Smooth muscle cell (in vitro differentiated cells): ENCODE measurements around the gene TNFRSF25. TPM values are rescaled to one million over a fixed set of nuclear protein-coding genes. Genes with fewer than 3 reads are reported as not detected.

Experiments
- DNase-seq: peaks from one replicate; lab custom pipeline; 2025; ENCODE audit not compliant: unreplicated experiment; lab: John Stamatoyannopoulos, UW
- H2AFZ ChIP-seq: fragments of 200-600 bp; sonication (generic); 2 replicates; pipeline ENCODE4 v1.6.0; 2016; ENCODE audit warnings: antibody characterized with exemption, low read depth, mild to moderate bottlenecking
- H3F3A ChIP-seq: fragments of 200-600 bp; sonication (generic); 2 replicates; pipeline ENCODE4 v1.6.0; 2017; ENCODE audit warnings: antibody characterized with exemption, low read depth
- H3K27ac ChIP-seq: fragments of 200-600 bp; sonication (generic); 2 replicates; pipeline ENCODE4 v1.5.1; 2016; ENCODE audit warnings: low read depth, mild to moderate bottlenecking
- H3K27me3 ChIP-seq: fragments of 200-600 bp; sonication (generic); 2 replicates; pipeline ENCODE4 v1.6.1; 2016; ENCODE audit warnings: low read depth, mild to moderate bottlenecking
- H3K36me3 ChIP-seq: fragments of 200-600 bp; sonication (generic); 2 replicates; pipeline ENCODE4 v1.5.1; 2016; ENCODE audit warnings: low read depth
- H3K4me1 ChIP-seq: fragments of 200-600 bp; sonication (generic); 2 replicates; pipeline ENCODE4 v1.5.1; 2016; ENCODE audit warnings: low read depth
- H3K4me2 ChIP-seq: fragments of 200-600 bp; sonication (generic); 2 replicates; pipeline ENCODE4 v1.6.0; 2016; ENCODE audit warnings: mild to moderate bottlenecking
- H3K4me3 ChIP-seq: fragments of 200-600 bp; sonication (generic); 2 replicates; pipeline ENCODE4 v1.5.1; 2016; ENCODE audit warnings: mild to moderate bottlenecking
- H3K79me2 ChIP-seq: fragments of 200-600 bp; sonication (generic); 2 replicates; pipeline ENCODE4 v1.6.0; 2016; ENCODE audit warnings: low read depth, mild to moderate bottlenecking
- H3K9ac ChIP-seq: fragments of 200-600 bp; sonication (generic); 2 replicates; pipeline ENCODE4 v1.6.0; 2016; ENCODE audit warnings: low read depth
- H3K9me3 ChIP-seq: fragments of 200-600 bp; sonication (generic); replicated peaks from 2 replicates; pipeline ENCODE4 v1.5.1; 2016; ENCODE audit warnings: low read depth
- H4K20me1 ChIP-seq: fragments of 200-600 bp; sonication (generic); 2 replicates; pipeline ENCODE4 v1.6.0; 2016; ENCODE audit warnings: low read depth
- WGBS: methylation state at CpG from one replicate; pipeline ENCODE4 v1.1.7; 2016; ENCODE audit warnings: low lambda C conversion rate; 5-methylcytosine and 5-hydroxymethylcytosine counted together
- polyA plus RNA-seq: library from polyadenylated mRNA; unstranded; fragments of >200 nt; fragmentation: Nextera tagmentation; extraction: Ambion mirVana; gene quantifications from 2 replicates; pipeline ENCODE4 v1.2.1, GENCODE V29; 2016
- total RNA-seq: library from RNA; depleted of rRNA; stranded (reverse); fragments of >200 nt; gene quantifications from 2 replicates; pipeline ENCODE4 v1.2.3, GENCODE V29; 2014
- TF ChIP-seq, protein P1 (sequence below): fragments of 200-600 bp; sonication (generic); IDR thresholded peaks from 2 replicates; pipeline ENCODE4 v1.5.1; 2017; ENCODE audit warnings: borderline replicate concordance, mild to moderate bottlenecking, antibody characterized with exemption; ENCODE audit not compliant: insufficient read depth, poor library complexity, severe bottlenecking

Gene TNFRSF25
- total and polyA plus RNA-seq, 2 experiments from 2014 or later = 10.1 to 19.8 TPM

DNA sequence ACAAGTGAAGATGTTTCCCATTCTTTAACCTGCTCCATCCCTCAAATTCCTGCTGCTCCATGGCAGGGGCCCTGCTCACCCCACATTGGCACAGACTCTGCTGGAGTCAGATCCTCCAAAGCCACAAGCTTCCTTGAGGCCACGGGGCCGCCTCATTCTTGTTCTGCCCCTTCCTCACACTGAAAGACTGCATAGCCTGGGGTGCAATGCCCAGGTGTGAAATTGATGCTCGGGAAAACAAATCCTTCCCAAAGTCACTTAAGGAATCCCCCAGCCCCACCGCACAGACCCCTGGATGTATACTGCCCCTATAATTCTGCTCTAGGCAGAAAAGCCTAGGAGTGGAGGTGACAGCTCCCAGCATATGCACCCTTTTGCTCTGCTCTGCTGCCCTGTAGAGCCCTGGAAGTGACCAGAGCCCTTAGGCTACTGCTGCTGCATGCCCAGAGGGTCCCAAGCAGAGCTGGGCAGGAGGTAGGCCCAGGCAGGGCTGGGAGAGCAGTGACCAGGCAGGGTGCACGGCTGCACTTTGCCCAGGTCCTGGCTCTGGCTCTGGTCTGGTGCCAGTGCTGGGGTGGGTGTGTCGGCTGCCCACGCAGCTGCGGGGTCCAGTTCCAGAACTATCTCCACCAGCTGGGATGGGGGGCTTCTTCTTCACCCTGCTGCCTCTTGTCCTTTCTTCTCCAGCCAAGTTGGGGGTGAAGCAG is 47.9 kb downstream of the TNFRSF25 start:
- Histone ChIP-seq H3K9ac (no peak overlapping the region), H3K79me2 (no peaks in the 10 kb centered on the region), H3K4me1 (peaks cover 22% of the 10 kb centered on the region), H3K27ac (no peak overlapping the region), H3K27me3 (peaks cover 86% of the 10 kb centered on the region), H2AFZ (no peak overlapping the region), H4K20me1 (no peaks in the 10 kb centered on the region), H3K9me3 (no peaks in the 10 kb centered on the region), H3K4me3 (no peak overlapping the region), H3F3A (no peaks in the 10 kb centered on the region), H3K36me3 (no peaks in the 10 kb centered on the region), H3K4me2 (no peak overlapping the region)
- 85% methylated on average over 8 of the region's 8 CpGs for WGBS
- TF ChIP-seq, protein P1, sequence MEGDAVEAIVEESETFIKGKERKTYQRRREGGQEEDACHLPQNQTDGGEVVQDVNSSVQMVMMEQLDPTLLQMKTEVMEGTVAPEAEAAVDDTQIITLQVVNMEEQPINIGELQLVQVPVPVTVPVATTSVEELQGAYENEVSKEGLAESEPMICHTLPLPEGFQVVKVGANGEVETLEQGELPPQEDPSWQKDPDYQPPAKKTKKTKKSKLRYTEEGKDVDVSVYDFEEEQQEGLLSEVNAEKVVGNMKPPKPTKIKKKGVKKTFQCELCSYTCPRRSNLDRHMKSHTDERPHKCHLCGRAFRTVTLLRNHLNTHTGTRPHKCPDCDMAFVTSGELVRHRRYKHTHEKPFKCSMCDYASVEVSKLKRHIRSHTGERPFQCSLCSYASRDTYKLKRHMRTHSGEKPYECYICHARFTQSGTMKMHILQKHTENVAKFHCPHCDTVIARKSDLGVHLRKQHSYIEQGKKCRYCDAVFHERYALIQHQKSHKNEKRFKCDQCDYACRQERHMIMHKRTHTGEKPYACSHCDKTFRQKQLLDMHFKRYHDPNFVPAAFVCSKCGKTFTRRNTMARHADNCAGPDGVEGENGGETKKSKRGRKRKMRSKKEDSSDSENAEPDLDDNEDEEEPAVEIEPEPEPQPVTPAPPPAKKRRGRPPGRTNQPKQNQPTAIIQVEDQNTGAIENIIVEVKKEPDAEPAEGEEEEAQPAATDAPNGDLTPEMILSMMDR = no peak
- DNase-seq = no peak

GRCh38 chr1:6416906-6417305 is 49.1 kb downstream of the TNFRSF25 start:
- H2AFZ ChIP-seq = no peak overlapping the region
- TF ChIP-seq, protein P1 = no peak
- no peaks in the 10 kb centered on the region for H3F3A ChIP-seq
- peaks cover 74% of the 10 kb centered on the region for H3K27me3 ChIP-seq
- no peaks in the 10 kb centered on the region for H4K20me1 ChIP-seq
- no peak overlapping the region for H3K4me3 ChIP-seq
- WGBS = 89% methylated on average over 5 of the region's 5 CpGs
- no peaks in the 10 kb centered on the region for H3K36me3 ChIP-seq
- peaks cover 22% of the 10 kb centered on the region for H3K4me1 ChIP-seq
- H3K9ac ChIP-seq = no peak overlapping the region
- no peaks in the 10 kb centered on the region for H3K9me3 ChIP-seq
- H3K27ac ChIP-seq = no peak overlapping the region
- no peaks in the 10 kb centered on the region for H3K79me2 ChIP-seq
- H3K4me2 ChIP-seq = no peak overlapping the region
- DNase-seq = no peak

DNA sequence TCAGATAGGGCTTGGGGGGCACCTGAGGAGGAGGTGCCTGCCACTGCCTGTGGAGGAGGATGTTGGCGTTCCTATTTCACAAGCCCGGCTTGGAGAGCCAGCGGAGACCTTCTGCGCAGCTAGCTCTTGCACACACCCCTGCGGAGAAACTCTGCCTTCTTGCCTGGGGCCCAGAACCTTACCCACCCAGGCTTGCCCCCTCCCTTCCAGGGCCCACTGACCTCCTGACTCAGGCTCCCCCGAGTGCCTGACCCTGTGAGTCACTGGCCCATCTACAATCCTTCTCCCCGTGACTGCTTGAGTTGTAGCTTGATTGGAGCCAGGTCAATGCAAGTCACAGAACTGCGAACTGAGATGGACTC is 49.7 kb downstream of the TNFRSF25 start:
- Histone ChIP-seq H3F3A (no peaks in the 10 kb centered on the region), H3K27ac (no peak overlapping the region), H4K20me1 (no peaks in the 10 kb centered on the region), H3K79me2 (no peaks in the 10 kb centered on the region), H3K36me3 (no peaks in the 10 kb centered on the region), H3K9me3 (no peaks in the 10 kb centered on the region), H2AFZ (no peak overlapping the region), H3K4me1 (peaks cover 22% of the 10 kb centered on the region), H3K4me3 (no peak overlapping the region), H3K27me3 (peaks cover 68% of the 10 kb centered on the region), H3K4me2 (no peak overlapping the region), H3K9ac (no peak overlapping the region)
- TF ChIP-seq, protein P1 = no peak
- DNase-seq = no peak
- WGBS = 75% methylated on average over 8 of the region's 8 CpGs
